Spleen (tissue), 11 donors: ENCODE data around the gene NIPA2. TPM values are rescaled to one million over a fixed set of nuclear protein-coding genes. Genes with fewer than 3 reads are reported as not detected.

Experiments
- DNase-seq: peaks from one replicate; pipeline ENCODE4 v3.0.0-alpha.2; 2020
- H3K27ac ChIP-seq, 8 donors: fragments of 200-600 bp; sonication (generic) in 7 of 8; 1 replicate in 4 of 8; 2 replicates in 4 of 8; pipeline versions ENCODE4 v1.5.0 to v1.8.0; 2016 to 2021; ENCODE audit warnings: inconsistent platforms in 4 of 8, mild to moderate bottlenecking in 4 of 8, moderate library complexity in 1 of 8
- H3K27me3 ChIP-seq, 7 donors: fragments of 200-600 bp; sonication (generic) in 6 of 7; replicated peaks in 1 of 7; 1 replicate in 4 of 7; 2 replicates in 3 of 7; pipeline versions ENCODE4 v1.5.0 to v1.8.0; 2016 to 2021; ENCODE audit warnings: inconsistent platforms in 3 of 7, mild to moderate bottlenecking in 1 of 7
- H3K36me3 ChIP-seq, 6 donors: fragments of 200-600 bp; sonication (generic) in 5 of 6; 1 replicate in 4 of 6; 2 replicates in 2 of 6; pipeline versions ENCODE4 v1.5.0 to v1.8.0; 2016 to 2021; ENCODE audit warnings: inconsistent platforms in 2 of 6
- H3K4me1 ChIP-seq, 6 donors: fragments of 200-600 bp; sonication (generic) in 5 of 6; 1 replicate in 3 of 6; 2 replicates in 3 of 6; pipeline versions ENCODE4 v1.5.0 to v1.8.0; 2016 to 2021; ENCODE audit warnings: inconsistent platforms in 3 of 6
- H3K4me3 ChIP-seq, 8 donors: fragments of 200-600 bp; sonication (generic) in 7 of 8; 1 replicate in 4 of 8; 2 replicates in 4 of 8; pipeline versions ENCODE4 v1.5.0 to v1.8.0; 2016 to 2021; ENCODE audit warnings: inconsistent platforms in 4 of 8, mild to moderate bottlenecking in 4 of 8, moderate library complexity in 2 of 8
- H3K9me3 ChIP-seq, 8 donors: fragments of 200-600 bp; sonication (generic) in 7 of 8; 1 replicate in 4 of 8; 2 replicates in 4 of 8; pipeline versions ENCODE4 v1.5.0 to v1.8.0; 2016 to 2021; ENCODE audit warnings: inconsistent platforms in 4 of 8
- POLR2A ChIP-seq, 3 donors: fragments of 450-650 bp; IDR thresholded peaks; one replicate each; pipeline ENCODE4 v1.5.1; 2017; ENCODE audit warnings: antibody characterized with exemption in 3 of 3, mild to moderate bottlenecking in 1 of 3
- POLR2AphosphoS5 ChIP-seq, 3 donors: sonication (generic); formaldehyde crosslinking; IDR thresholded peaks; one replicate each; pipeline ENCODE4 v1.5.1; 2017; ENCODE audit warnings: antibody characterized with exemption in 3 of 3
- WGBS, 5 donors: extraction: QIAGEN DNeasy Blood & Tissue Kit in 3 of 5; methylation state at CpG; one replicate each; pipeline versions ENCODE4 v1.1.5 to v1.1.7; 2013 to 2018; 5-methylcytosine and 5-hydroxymethylcytosine counted together
- intact Hi-C: fragments of 100-400 bp; cut with DNase I; formaldehyde crosslinking; loops from one replicate; pipeline ENCODE4 v1.15.0; 2023; ENCODE audit warnings: low total_unique reads
- polyA plus RNA-seq, 3 donors: library from polyadenylated mRNA; stranded (reverse); fragments of 200-250 nt; gene quantifications; one replicate each; pipeline ENCODE4 v1.2.1, GENCODE V29; 2013
- total RNA-seq, 7 donors: library from RNA; depleted of rRNA in 3 of 7; stranded (reverse); fragments of >200 nt in 3 of 7; fragmentation: NEBNext Ultra II Directional in 4 of 7; extraction: Animal tissue kit (Norgen Biotek cat#: 25700) in 4 of 7; gene quantifications; one replicate each; pipeline versions ENCODE4 v1.1.0 to v1.2.1, GENCODE V29; 2016 to 2021
- TF ChIP-seq, protein P1 (sequence below), 11 experiments: fragments of 200-600 bp in 7 of 11; fragments of 450-650 bp in 4 of 11; sonication (generic) in 4 of 11; IDR thresholded peaks in 8 of 11; conservative IDR thresholded peaks in 3 of 11; 1 replicate in 7 of 11; 2 replicates in 4 of 11; pipeline versions ENCODE4 v1.4.0 to v1.8.0; 2016 to 2021; ENCODE audit warnings: antibody characterized with exemption in 11 of 11, inconsistent platforms in 4 of 11, mild to moderate bottlenecking in 1 of 11
- donor health status: healthy with polysubstance abuse.
- donor health status: DM: no; HTN: no; CAD: no; lungs with moderate emphysema.
- donor health status: DM: no; HTN: no; CAD: no.
- donor health status: Bipolar disorder and iron deficiency.
- donor health status: healthy.
- donor health status: DM: no; HTN: no; CAD: no.
- donor health status: DM: yes; HTN: yes; CAD: no.

NIPA2 gene
- total and polyA plus RNA-seq, 10 donors, result 18.4 to 91.4 (median 52.8) TPM

DNA sequence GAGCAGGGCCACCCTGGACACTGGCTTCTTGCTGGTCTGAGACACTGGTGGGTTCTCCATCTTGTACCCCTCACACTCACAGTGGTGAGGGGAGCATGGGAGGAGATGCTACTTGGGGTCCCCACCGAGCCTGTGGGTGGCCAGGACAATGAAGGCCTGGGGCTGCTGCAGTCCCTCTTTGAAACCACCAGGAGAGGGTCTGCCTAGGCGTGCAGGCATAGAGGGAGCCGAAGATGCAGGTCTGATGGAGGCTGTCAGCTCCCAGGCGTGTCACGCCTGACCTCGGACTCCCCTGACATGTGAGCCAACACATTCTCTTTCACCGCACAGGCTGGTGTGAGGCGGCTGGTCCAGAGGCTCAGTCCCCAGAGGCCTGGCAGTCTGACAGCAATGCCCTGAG is 39.1 kb downstream of the NIPA2 start:
- TF ChIP-seq, protein P1, sequence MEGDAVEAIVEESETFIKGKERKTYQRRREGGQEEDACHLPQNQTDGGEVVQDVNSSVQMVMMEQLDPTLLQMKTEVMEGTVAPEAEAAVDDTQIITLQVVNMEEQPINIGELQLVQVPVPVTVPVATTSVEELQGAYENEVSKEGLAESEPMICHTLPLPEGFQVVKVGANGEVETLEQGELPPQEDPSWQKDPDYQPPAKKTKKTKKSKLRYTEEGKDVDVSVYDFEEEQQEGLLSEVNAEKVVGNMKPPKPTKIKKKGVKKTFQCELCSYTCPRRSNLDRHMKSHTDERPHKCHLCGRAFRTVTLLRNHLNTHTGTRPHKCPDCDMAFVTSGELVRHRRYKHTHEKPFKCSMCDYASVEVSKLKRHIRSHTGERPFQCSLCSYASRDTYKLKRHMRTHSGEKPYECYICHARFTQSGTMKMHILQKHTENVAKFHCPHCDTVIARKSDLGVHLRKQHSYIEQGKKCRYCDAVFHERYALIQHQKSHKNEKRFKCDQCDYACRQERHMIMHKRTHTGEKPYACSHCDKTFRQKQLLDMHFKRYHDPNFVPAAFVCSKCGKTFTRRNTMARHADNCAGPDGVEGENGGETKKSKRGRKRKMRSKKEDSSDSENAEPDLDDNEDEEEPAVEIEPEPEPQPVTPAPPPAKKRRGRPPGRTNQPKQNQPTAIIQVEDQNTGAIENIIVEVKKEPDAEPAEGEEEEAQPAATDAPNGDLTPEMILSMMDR (IDR thresholded peaks at IDR 0.05 in 8 of 11, conservative IDR thresholded peaks at IDR 0.05 in 3 of 11), result no peak
- Histone ChIP-seq H3K27ac (no peak overlapping the region), H3K36me3 (peaks cover 0 to 100% (median 59%) of the 10 kb centered on the region in 6 donors), H3K4me1 (no peaks in the 10 kb centered on the region), H3K27me3 (no peaks in the 10 kb centered on the region), H3K4me3 (no peak overlapping the region), H3K9me3 (peaks cover 0 to 13% (median 5%) of the 10 kb centered on the region in 8 donors)
- 93 to 98% (median 96%) methylated on average over 8 of the region's 8 CpGs for WGBS, 5 donors
- DNase-seq, result no peak
- intact Hi-C loops, result no loop called here

DNA sequence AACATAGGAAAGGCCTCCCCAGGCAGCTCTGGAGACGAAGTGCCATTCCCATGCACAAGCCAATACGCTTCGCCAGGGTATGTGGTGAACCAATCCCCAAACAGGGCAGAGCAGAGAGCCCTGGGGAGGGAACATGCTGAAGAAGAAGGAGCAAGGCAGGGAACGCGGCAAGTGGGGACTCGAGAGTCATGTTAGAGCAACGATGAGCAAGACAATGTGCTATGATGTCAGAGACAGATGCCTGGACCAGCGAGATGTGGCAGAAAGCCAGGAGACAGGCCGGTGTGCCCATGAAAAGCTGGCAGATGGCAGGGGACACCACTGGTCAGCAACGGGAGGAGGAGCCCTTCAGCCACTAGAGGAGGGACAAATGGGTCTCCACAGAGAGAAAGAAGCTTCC is 39.6 kb downstream of the NIPA2 start:
- peaks cover 0 to 13% (median 5%) of the 10 kb centered on the region in 8 donors for H3K9me3 ChIP-seq
- TF ChIP-seq POLR2AphosphoS5 (IDR thresholded peaks at IDR 0.05), result no peak
- TF ChIP-seq POLR2A (IDR thresholded peaks at IDR 0.05), result no peak
- TF ChIP-seq, protein P1 (IDR thresholded peaks at IDR 0.05 in 8 of 11, conservative IDR thresholded peaks at IDR 0.05 in 3 of 11), result no peak
- no peaks in the 10 kb centered on the region for H3K27me3 ChIP-seq
- H3K36me3 ChIP-seq, result peaks cover 0 to 100% (median 58%) of the 10 kb centered on the region in 6 donors
- H3K4me1 ChIP-seq, result no peaks in the 10 kb centered on the region
- no peak for DNase-seq
- no peak overlapping the region for H3K4me3 ChIP-seq
- H3K27ac ChIP-seq, result no peak overlapping the region
- intact Hi-C loops, result no loop called here
- 91 to 96% (median 95%) methylated on average over 10 of the region's 10 CpGs for WGBS, 5 donors

DNA sequence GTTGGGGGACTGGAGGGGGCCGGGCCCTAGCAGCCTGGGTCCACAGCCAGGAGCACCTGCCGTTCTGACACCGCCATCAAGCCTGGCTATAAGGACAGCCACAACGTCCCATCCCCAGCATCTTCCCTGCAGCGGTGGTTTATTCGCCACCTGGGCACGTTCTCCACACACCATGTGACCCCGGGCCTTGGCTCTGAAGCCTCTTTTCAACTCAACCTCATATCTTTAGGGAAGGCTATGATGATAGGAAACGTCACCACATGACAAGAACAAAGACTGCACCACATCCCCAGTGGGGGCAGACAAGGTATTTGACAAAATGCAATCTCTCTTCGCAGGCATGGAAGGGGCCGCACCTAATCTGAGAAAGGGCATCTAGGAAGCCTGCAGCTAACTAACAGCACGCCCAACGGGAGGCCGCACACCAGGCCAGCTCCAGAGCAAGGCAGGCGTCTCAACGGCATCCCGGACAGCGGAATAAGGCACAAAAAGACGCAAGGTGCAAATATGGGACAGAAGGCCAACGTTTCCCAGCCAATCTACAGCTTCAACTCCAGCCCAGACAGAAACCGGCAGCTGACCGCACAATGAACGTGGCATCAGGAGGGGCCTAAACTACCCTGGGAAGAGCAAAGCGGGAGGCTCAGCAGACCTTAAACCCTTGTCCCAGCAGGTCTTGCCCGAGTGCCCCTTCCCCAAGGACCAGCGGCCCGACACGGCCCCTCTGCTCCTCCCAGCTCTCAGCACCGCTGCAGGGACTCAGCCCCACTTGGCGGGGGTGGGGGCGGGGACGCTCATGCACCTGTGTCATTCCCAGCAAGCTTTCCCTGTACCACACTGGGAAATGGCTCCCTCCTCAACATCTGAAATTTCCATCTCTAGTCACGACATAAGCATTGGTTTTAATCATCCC is 41.9 kb downstream of the NIPA2 start:
- DNase-seq, result no peak
- Histone ChIP-seq H3K27ac (no peak overlapping the region), H3K9me3 (peaks cover 0 to 13% (median 5%) of the 10 kb centered on the region in 8 donors), H3K36me3 (peaks cover 0 to 82% (median 41%) of the 10 kb centered on the region in 6 donors), H3K27me3 (no peaks in the 10 kb centered on the region), H3K4me3 (no peak overlapping the region), H3K4me1 (no peaks in the 10 kb centered on the region)
- intact Hi-C loops, result loop anchor here (10.0 kb wide), 1 partner anchor 56 kb away; no protein-coding TSS in a partner anchor
- TF ChIP-seq POLR2A (IDR thresholded peaks at IDR 0.05) (no peak), POLR2AphosphoS5 (IDR thresholded peaks at IDR 0.05) (no peak)
- TF ChIP-seq, protein P1 (IDR thresholded peaks at IDR 0.05 in 8 of 11, conservative IDR thresholded peaks at IDR 0.05 in 3 of 11), result no peak
- 90 to 91% (median 90%) methylated on average over 33 of the region's 33 CpGs for WGBS, 5 donors
